ENCODE data around the gene C1QB.

C1QB gene

DNA sequence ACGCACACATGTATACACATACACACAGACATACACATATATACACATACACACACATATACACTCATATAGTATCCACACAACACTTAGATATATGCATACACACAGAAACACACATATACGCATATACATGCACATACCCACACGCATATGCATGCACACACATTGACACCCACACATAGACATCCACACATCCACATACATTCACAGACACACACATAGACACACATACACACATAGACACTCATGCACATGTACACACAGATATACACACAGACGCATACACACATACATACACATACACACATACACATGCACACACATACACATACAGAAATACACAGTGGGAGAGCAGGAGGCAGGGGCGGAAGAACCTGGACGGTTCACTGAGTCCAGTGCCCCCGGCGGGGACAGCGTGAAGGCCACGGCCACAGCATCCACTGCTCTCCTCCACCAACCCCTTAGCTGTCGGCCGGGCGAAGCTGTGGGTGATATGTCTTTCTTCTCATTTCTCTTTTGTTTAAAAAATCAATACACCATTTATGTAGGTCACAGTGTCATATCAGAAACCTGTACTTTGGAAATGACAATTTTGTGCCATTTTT is 2.8 kb upstream of the C1QB start:
- no peaks in the 10 kb centered on the region for H3K36me3 ChIP-seq (ENCODE audit: insufficient read depth, low read length)
- no peaks in the 10 kb centered on the region for H3F3A ChIP-seq (ENCODE audit: low read depth)
- no peak overlapping the region for H2AFZ ChIP-seq (ENCODE audit: low read length)
- TF ChIP-seq, protein P1, sequence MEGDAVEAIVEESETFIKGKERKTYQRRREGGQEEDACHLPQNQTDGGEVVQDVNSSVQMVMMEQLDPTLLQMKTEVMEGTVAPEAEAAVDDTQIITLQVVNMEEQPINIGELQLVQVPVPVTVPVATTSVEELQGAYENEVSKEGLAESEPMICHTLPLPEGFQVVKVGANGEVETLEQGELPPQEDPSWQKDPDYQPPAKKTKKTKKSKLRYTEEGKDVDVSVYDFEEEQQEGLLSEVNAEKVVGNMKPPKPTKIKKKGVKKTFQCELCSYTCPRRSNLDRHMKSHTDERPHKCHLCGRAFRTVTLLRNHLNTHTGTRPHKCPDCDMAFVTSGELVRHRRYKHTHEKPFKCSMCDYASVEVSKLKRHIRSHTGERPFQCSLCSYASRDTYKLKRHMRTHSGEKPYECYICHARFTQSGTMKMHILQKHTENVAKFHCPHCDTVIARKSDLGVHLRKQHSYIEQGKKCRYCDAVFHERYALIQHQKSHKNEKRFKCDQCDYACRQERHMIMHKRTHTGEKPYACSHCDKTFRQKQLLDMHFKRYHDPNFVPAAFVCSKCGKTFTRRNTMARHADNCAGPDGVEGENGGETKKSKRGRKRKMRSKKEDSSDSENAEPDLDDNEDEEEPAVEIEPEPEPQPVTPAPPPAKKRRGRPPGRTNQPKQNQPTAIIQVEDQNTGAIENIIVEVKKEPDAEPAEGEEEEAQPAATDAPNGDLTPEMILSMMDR (conservative IDR thresholded peaks at IDR 0.05; ENCODE audit: low read length), result no peak
- no peak for TF ChIP-seq EZH2phosphoT487 (IDR thresholded peaks at IDR 0.05; ENCODE audit: borderline replicate concordance)
- H3K4me2 ChIP-seq (ENCODE audit: low read depth, low read length, poor library complexity, severe bottlenecking), result no peak overlapping the region
- H3K9ac ChIP-seq (ENCODE audit: low read depth, low read length, poor library complexity, severe bottlenecking), result no peak overlapping the region
- H3K4me3 ChIP-seq (ENCODE audit: low read length, poor library complexity, severe bottlenecking), result no peak overlapping the region
- H4K20me1 ChIP-seq (ENCODE audit: insufficient read depth, low read length, poor library complexity, severe bottlenecking), result no peaks in the 10 kb centered on the region
- H3K9me3 ChIP-seq (ENCODE audit: insufficient read depth, low read depth, low read length), result no peaks in the 10 kb centered on the region
- no peaks in the 10 kb centered on the region for H3K4me1 ChIP-seq (ENCODE audit: insufficient read depth, low read length, poor library complexity, severe bottlenecking)
- H3K9me2 ChIP-seq (replicated peaks; ENCODE audit: low read depth, low read length), result no peaks in the 10 kb centered on the region
- no peaks in the 10 kb centered on the region for H3K79me2 ChIP-seq (ENCODE audit: insufficient read depth, low read length)
- no peaks in the 10 kb centered on the region for H3K27me3 ChIP-seq (ENCODE audit: insufficient read depth, low read length, poor library complexity, severe bottlenecking)

DNA sequence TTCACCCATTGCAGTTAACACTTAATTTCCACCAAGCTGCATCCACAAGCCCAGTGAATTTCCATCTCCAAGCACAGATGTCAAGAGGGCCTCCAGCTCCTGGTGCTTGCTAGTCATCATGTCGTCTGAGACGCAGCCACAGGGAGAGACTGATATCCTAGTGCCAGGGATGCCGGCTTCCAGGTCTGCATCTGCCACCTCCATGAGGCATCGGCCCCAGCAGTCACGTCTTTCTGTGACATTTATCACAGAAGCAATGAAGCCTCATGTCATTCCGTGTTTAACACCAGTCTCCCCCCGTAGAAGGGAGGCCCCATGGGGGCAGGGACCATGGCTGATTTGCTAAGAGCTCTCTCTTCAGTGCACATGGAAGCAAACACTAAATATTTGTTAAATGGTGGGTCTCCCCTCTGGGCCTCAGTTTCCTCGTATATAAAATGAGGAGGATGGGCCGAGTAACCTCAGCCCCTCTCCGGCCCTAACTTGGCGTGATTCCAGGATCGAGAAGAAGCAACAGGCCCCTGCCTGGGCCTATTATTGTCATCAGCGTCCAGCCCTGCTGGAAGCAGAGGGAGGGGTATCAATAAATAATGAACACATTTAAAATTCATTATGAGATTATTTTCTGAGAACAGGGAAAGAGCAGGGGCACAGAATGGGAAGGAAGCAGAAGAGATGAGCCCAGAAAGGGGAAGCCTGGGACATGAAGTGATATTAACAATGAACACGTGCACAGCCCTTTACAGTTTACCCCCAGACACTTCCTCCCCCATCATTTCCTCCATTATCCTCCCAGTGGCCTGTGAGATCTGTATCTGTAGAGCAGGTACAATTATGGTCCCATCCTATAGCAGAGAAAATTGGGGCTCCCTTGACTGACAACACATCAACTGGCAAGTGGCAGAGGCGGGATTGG is 837 bp upstream of the C1QB start:
- H3K79me2 ChIP-seq (ENCODE audit: insufficient read depth, low read length), result no peaks in the 10 kb centered on the region
- TF ChIP-seq EZH2phosphoT487 (IDR thresholded peaks at IDR 0.05; ENCODE audit: borderline replicate concordance), result no peak
- TF ChIP-seq, protein P1 (conservative IDR thresholded peaks at IDR 0.05; ENCODE audit: low read length), result no peak
- H3K4me2 ChIP-seq (ENCODE audit: low read depth, low read length, poor library complexity, severe bottlenecking), result no peak overlapping the region
- no peak overlapping the region for H3K4me3 ChIP-seq (ENCODE audit: low read length, poor library complexity, severe bottlenecking)
- no peak overlapping the region for H2AFZ ChIP-seq (ENCODE audit: low read length)
- no peaks in the 10 kb centered on the region for H3F3A ChIP-seq (ENCODE audit: low read depth)
- H3K4me1 ChIP-seq (ENCODE audit: insufficient read depth, low read length, poor library complexity, severe bottlenecking), result no peaks in the 10 kb centered on the region
- H3K9me2 ChIP-seq (replicated peaks; ENCODE audit: low read depth, low read length), result no peaks in the 10 kb centered on the region
- no peaks in the 10 kb centered on the region for H3K9me3 ChIP-seq (ENCODE audit: insufficient read depth, low read depth, low read length)
- H4K20me1 ChIP-seq (ENCODE audit: insufficient read depth, low read length, poor library complexity, severe bottlenecking), result no peaks in the 10 kb centered on the region
- H3K27me3 ChIP-seq (ENCODE audit: insufficient read depth, low read length, poor library complexity, severe bottlenecking), result no peaks in the 10 kb centered on the region
- H3K36me3 ChIP-seq (ENCODE audit: insufficient read depth, low read length), result no peaks in the 10 kb centered on the region
- no peak overlapping the region for H3K9ac ChIP-seq (ENCODE audit: low read depth, low read length, poor library complexity, severe bottlenecking)

DNA sequence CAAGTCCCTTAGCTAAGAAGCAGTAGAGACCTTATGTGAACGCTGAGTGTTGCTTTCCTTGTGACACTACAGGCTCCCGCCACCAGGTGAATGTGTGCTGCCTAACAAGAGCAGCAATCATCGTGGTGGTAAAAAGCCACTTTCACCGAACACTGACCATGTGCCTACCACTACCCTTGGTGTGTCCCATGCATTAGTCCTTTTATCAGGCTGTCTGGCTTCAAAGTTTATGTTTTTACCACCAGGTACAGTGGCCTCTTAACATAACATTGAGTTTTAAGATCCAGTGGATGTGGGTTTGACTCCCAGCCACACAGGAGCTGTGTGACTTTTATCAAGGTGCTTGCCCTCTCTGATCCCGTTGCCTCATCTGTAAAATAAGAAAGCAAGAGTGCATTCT is 1.7 kb downstream of the C1QB start:
- Histone ChIP-seq H3K9me3 (ENCODE audit: insufficient read depth, low read depth, low read length) (no peaks in the 10 kb centered on the region), H4K20me1 (ENCODE audit: insufficient read depth, low read length, poor library complexity, severe bottlenecking) (no peaks in the 10 kb centered on the region), H3K4me3 (ENCODE audit: low read length, poor library complexity, severe bottlenecking) (no peak overlapping the region), H3F3A (ENCODE audit: low read depth) (no peaks in the 10 kb centered on the region), H3K79me2 (ENCODE audit: insufficient read depth, low read length) (no peaks in the 10 kb centered on the region), H3K9ac (ENCODE audit: low read depth, low read length, poor library complexity, severe bottlenecking) (no peak overlapping the region), H2AFZ (ENCODE audit: low read length) (no peak overlapping the region), H3K4me2 (ENCODE audit: low read depth, low read length, poor library complexity, severe bottlenecking) (no peak overlapping the region), H3K27me3 (ENCODE audit: insufficient read depth, low read length, poor library complexity, severe bottlenecking) (no peaks in the 10 kb centered on the region), H3K9me2 (replicated peaks; ENCODE audit: low read depth, low read length) (no peaks in the 10 kb centered on the region), H3K36me3 (ENCODE audit: insufficient read depth, low read length) (no peaks in the 10 kb centered on the region), H3K4me1 (ENCODE audit: insufficient read depth, low read length, poor library complexity, severe bottlenecking) (no peaks in the 10 kb centered on the region)
- TF ChIP-seq EZH2phosphoT487 (IDR thresholded peaks at IDR 0.05; ENCODE audit: borderline replicate concordance), result no peak
- TF ChIP-seq, protein P1 (conservative IDR thresholded peaks at IDR 0.05; ENCODE audit: low read length), result no peak; the same call in 1 of the 2 replicates
